Measurements from ENCODE around the gene POLR3GL.

The POLR3GL gene

DNA sequence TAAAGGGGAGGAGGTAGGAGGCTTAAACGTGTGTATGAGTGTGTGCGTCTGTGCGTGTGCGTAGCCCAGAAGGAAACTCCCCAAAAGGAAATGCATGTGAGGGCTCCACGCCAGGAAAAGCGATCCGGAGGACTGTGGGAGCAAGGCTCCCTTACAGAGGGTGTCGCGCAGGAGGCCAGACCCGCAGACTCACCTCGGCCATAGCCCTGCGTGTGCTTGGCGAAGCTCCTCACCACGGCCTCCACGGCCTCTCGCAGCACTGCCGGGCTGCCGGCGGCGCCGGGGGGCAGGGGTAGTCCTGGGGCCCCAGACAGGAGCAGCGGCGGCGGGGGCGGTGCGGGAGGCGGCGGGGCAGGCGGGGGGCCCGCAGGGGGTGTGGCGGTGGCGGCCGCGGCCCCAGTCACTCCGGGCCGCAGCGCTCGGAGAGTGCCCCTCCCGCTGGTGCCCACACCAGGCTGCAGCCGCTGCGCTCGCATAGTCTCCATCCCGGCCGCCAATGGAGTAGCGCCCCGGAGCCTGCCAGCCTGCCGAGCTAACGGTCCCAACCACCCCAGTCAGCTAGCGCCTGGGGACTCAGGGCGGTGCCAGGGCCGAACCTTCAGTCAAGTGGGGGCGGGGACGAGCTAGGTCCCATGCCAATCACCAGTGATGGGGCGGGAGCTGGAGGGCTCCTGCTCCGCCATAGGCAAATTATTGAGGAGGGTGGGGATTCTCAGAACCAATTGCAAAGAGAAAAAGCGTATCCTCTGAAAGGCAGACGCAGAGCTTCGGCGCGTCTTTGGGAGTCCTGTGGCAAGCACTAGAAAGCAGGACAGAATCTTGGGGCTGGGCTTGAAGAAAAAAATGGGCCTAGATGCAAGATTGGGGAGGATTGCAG lies 6.8 kb upstream of the POLR3GL start, which contains the start of gene LIX1L:
Gene LIX1L (minus strand): TSS at position 575 of the 877 bp plus-strand sequence. CDS start 90 bp downstream, at position 485.
- Histone ChIP-seq H2BK120ac (ENCODE audit: low read depth, low read length) (peak within 1 kb of the TSS; percentile 78), H3K14ac (ENCODE audit: low read length) (no peak within 1 kb of the TSS), H2AFZ (ENCODE audit: low read length) (peak within 1 kb of the TSS; percentile 83), H3K27ac (replicated peaks; ENCODE audit: low read length) (no peak within 1 kb of the TSS), H2BK15ac (ENCODE audit: low read length) (peak within 1 kb of the TSS; percentile 91), H3K79me1 (ENCODE audit: low read depth, low read length) (no peaks in the 10 kb centered on the region), H3K27me3 (ENCODE audit: control insufficient read depth in 3 of 3, insufficient read depth in 3 of 3, low read depth in 1 of 3, low read length in 3 of 3) (peaks cover 0 to 37% (median 12%) of the 10 kb centered on the region in 3 experiments), H4K8ac (ENCODE audit: low read depth, low read length) (no peak within 1 kb of the TSS), H3K23ac (ENCODE audit: low read depth, low read length, poor library complexity) (no peak within 1 kb of the TSS), H3K4me3 (ENCODE audit: low read length in 2 of 2) (peak within 1 kb of the TSS; percentile 85 to 91), H3K4ac (ENCODE audit: low read length) (no peak within 1 kb of the TSS), H3K36me3 (replicated peaks in 1 of 2; ENCODE audit: control insufficient read depth in 2 of 2, insufficient read depth in 2 of 2, low read length in 2 of 2) (no peaks in the 10 kb centered on the region), H3K18ac (ENCODE audit: low read length) (peak within 1 kb of the TSS; percentile 89), H2BK5ac (ENCODE audit: low read length) (no peak within 1 kb of the TSS), H4K91ac (ENCODE audit: low read depth, low read length, poor library complexity) (no peak within 1 kb of the TSS), H3K9me3 (replicated peaks in 1 of 2; ENCODE audit: control insufficient read depth in 2 of 2, insufficient read depth in 1 of 2, low read depth in 1 of 2, low read length in 2 of 2) (peaks cover 0 to 4% of the 10 kb centered on the region in 2 donors), H2BK12ac (ENCODE audit: low read length) (no peak within 1 kb of the TSS), H3K4me1 (ENCODE audit: control insufficient read depth in 2 of 2, insufficient read depth in 1 of 2, low read depth in 1 of 2, low read length in 2 of 2) (peaks cover 9 to 41% of the 10 kb centered on the region in 2 donors), H3K4me2 (ENCODE audit: insufficient read depth, low read length, poor library complexity, severe bottlenecking) (peak within 1 kb of the TSS; percentile 59), H3K9ac (ENCODE audit: low read depth, low read length, poor library complexity) (peak within 1 kb of the TSS; percentile 92), H2AK5ac (ENCODE audit: low read depth, low read length) (no peak within 1 kb of the TSS)
- DNase-seq (ENCODE audit: low spot score) = peak; percentile 94
- WGBS, 2 donors (ENCODE audit: extremely low coverage in 2 of 2, insufficient read length in 2 of 2, insufficient replicate concordance in 1 of 2) = no CpG with 5 or more reads among the region's 60 CpGs

DNA sequence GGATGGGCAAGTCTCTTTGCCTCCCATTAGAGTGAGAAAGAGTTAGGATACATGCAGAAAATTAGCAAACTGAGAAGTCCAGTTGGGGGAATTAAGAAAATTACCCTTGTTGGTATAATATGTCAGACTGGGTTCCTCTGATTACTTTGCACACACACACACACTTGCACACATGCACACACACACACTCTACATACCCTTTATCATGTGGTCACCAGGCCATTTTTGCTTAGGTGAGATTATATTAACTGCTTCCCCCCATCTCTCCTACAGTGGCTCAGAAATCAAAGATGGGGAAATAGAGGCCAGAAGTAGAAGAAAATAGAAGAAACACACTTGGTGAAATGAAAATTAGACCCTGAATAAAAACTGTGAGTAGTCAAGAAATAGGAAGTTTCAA lies 5.8 kb upstream of the POLR3GL start:
- Histone ChIP-seq H3K23ac (ENCODE audit: low read depth, low read length, poor library complexity) (no peak overlapping the region), H4K8ac (ENCODE audit: low read depth, low read length) (no peak overlapping the region), H2BK15ac (ENCODE audit: low read length) (no peak overlapping the region), H2BK5ac (ENCODE audit: low read length) (no peak overlapping the region), H3K36me3 (replicated peaks in 1 of 2; ENCODE audit: control insufficient read depth in 2 of 2, insufficient read depth in 2 of 2, low read length in 2 of 2) (no peaks in the 10 kb centered on the region), H3K4me2 (ENCODE audit: insufficient read depth, low read length, poor library complexity, severe bottlenecking) (no peak overlapping the region), H2BK12ac (ENCODE audit: low read length) (no peak overlapping the region), H3K27ac (replicated peaks; ENCODE audit: low read length) (no peak overlapping the region), H3K79me1 (ENCODE audit: low read depth, low read length) (no peaks in the 10 kb centered on the region), H3K27me3 (ENCODE audit: control insufficient read depth in 3 of 3, insufficient read depth in 3 of 3, low read depth in 1 of 3, low read length in 3 of 3) (peaks cover 0 to 47% (median 18%) of the 10 kb centered on the region in 3 experiments), H2AK5ac (ENCODE audit: low read depth, low read length) (no peak overlapping the region), H3K4ac (ENCODE audit: low read length) (no peak overlapping the region), H3K9me3 (replicated peaks in 1 of 2; ENCODE audit: control insufficient read depth in 2 of 2, insufficient read depth in 1 of 2, low read depth in 1 of 2, low read length in 2 of 2) (peaks cover 0 to 4% of the 10 kb centered on the region in 2 donors), H3K18ac (ENCODE audit: low read length) (no peak overlapping the region), H2BK120ac (ENCODE audit: low read depth, low read length) (no peak overlapping the region), H3K9ac (ENCODE audit: low read depth, low read length, poor library complexity) (no peak overlapping the region), H3K4me1 (ENCODE audit: control insufficient read depth in 2 of 2, insufficient read depth in 1 of 2, low read depth in 1 of 2, low read length in 2 of 2) (peaks cover 11 to 50% of the 10 kb centered on the region in 2 donors), H4K91ac (ENCODE audit: low read depth, low read length, poor library complexity) (no peak overlapping the region), H2AFZ (ENCODE audit: low read length) (no peak overlapping the region), H3K14ac (ENCODE audit: low read length) (no peak overlapping the region), H3K4me3 (ENCODE audit: low read length in 2 of 2) (no peak overlapping the region)
- no peak for DNase-seq (ENCODE audit: low spot score)

DNA sequence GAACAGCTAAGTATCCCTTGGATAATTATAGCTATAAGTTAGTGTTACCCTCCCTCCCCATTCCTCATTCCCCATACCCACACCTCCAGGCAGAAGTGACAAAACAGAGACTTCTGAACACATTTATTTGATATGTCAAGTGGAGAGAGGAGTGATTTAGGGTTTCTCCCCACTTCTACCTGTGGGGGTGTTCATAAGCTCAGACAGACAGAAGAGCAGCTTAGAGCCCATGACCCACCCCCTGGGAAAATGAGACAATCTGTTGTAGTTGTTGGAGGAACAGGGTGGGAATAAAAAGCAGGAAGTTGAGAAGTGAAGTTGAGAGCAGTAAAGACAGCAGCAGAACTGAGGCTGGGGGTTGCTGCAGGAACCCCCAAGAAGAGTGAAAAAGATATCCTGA lies 5.2 kb upstream of the POLR3GL start:
- no peak overlapping the region for H3K23ac ChIP-seq (ENCODE audit: low read depth, low read length, poor library complexity)
- H3K27ac ChIP-seq (replicated peaks; ENCODE audit: low read length) = no peak overlapping the region
- no peak overlapping the region for H2BK12ac ChIP-seq (ENCODE audit: low read length)
- H3K36me3 ChIP-seq (replicated peaks in 1 of 2; ENCODE audit: control insufficient read depth in 2 of 2, insufficient read depth in 2 of 2, low read length in 2 of 2) = no peaks in the 10 kb centered on the region
- peaks cover 13 to 55% of the 10 kb centered on the region in 2 donors for H3K4me1 ChIP-seq (ENCODE audit: control insufficient read depth in 2 of 2, insufficient read depth in 1 of 2, low read depth in 1 of 2, low read length in 2 of 2)
- H2AFZ ChIP-seq (ENCODE audit: low read length) = peak overlapping the region; percentile 96
- no peak overlapping the region for H2BK15ac ChIP-seq (ENCODE audit: low read length)
- H3K27me3 ChIP-seq (ENCODE audit: control insufficient read depth in 3 of 3, insufficient read depth in 3 of 3, low read depth in 1 of 3, low read length in 3 of 3) = peaks cover 0 to 51% (median 18%) of the 10 kb centered on the region in 3 experiments
- H2BK120ac ChIP-seq (ENCODE audit: low read depth, low read length) = no peak overlapping the region
- peak overlapping the region in 1 of 2 donors; percentile 66 for H3K4me3 ChIP-seq (ENCODE audit: low read length in 2 of 2)
- H3K9me3 ChIP-seq (replicated peaks in 1 of 2; ENCODE audit: control insufficient read depth in 2 of 2, insufficient read depth in 1 of 2, low read depth in 1 of 2, low read length in 2 of 2) = peaks cover 0 to 4% of the 10 kb centered on the region in 2 donors
- DNase-seq (ENCODE audit: low spot score) = no peak
- no peaks in the 10 kb centered on the region for H3K79me1 ChIP-seq (ENCODE audit: low read depth, low read length)
- no peak overlapping the region for H4K91ac ChIP-seq (ENCODE audit: low read depth, low read length, poor library complexity)
- H3K18ac ChIP-seq (ENCODE audit: low read length) = no peak overlapping the region
- no peak overlapping the region for H2BK5ac ChIP-seq (ENCODE audit: low read length)
- no peak overlapping the region for H2AK5ac ChIP-seq (ENCODE audit: low read depth, low read length)
- no peak overlapping the region for H3K9ac ChIP-seq (ENCODE audit: low read depth, low read length, poor library complexity)
- no peak overlapping the region for H3K4me2 ChIP-seq (ENCODE audit: insufficient read depth, low read length, poor library complexity, severe bottlenecking)
- H4K8ac ChIP-seq (ENCODE audit: low read depth, low read length) = no peak overlapping the region
- H3K4ac ChIP-seq (ENCODE audit: low read length) = no peak overlapping the region
- no peak overlapping the region for H3K14ac ChIP-seq (ENCODE audit: low read length)

DNA sequence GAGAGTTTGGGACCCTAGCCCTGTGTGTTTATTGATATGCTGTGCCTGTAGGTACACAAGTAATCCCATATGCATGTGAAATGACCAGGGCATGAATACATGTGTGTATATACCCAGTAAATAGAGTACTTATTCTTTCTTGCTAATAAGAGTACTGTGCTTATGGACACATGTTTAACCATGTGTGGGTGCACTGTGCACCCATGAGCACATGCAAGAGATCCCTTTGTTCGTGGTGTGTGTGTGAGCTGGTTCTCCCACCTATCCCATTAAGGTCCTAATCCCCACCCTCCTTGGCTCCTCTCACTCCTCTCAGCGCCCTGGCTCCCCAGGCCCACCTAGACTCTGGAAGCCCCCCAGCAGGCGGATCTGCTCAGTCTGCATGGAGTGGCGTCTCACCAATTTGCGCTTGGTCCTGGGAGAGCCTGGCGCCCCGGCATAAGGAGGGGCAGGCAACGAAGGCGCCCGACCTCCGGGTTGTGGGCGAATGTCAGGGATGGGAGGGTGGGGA lies 4.5 kb upstream of the POLR3GL start:
- H3K27ac ChIP-seq (replicated peaks; ENCODE audit: low read length) = no peak overlapping the region
- H3K4me2 ChIP-seq (ENCODE audit: insufficient read depth, low read length, poor library complexity, severe bottlenecking) = peak overlapping the region; percentile 97
- H3K4ac ChIP-seq (ENCODE audit: low read length) = no peak overlapping the region
- no peak overlapping the region for H3K9ac ChIP-seq (ENCODE audit: low read depth, low read length, poor library complexity)
- H2BK120ac ChIP-seq (ENCODE audit: low read depth, low read length) = no peak overlapping the region
- DNase-seq (ENCODE audit: low spot score) = no peak
- peak overlapping the region; percentile 43 for H2BK15ac ChIP-seq (ENCODE audit: low read length)
- H3K79me1 ChIP-seq (ENCODE audit: low read depth, low read length) = no peaks in the 10 kb centered on the region
- WGBS, 2 donors (ENCODE audit: extremely low coverage in 2 of 2, insufficient read length in 2 of 2, insufficient replicate concordance in 1 of 2) = no CpG with 5 or more reads among the region's 12 CpGs
- peak overlapping the region; percentile 68 for H2BK5ac ChIP-seq (ENCODE audit: low read length)
- H3K9me3 ChIP-seq (replicated peaks in 1 of 2; ENCODE audit: control insufficient read depth in 2 of 2, insufficient read depth in 1 of 2, low read depth in 1 of 2, low read length in 2 of 2) = peaks cover 0 to 4% of the 10 kb centered on the region in 2 donors
- H3K18ac ChIP-seq (ENCODE audit: low read length) = peak overlapping the region; percentile 85
- no peaks in the 10 kb centered on the region for H3K36me3 ChIP-seq (replicated peaks in 1 of 2; ENCODE audit: control insufficient read depth in 2 of 2, insufficient read depth in 2 of 2, low read length in 2 of 2)
- H3K4me3 ChIP-seq (ENCODE audit: low read length in 2 of 2) = peak overlapping the region; percentile 66 to 78
- no peak overlapping the region for H4K91ac ChIP-seq (ENCODE audit: low read depth, low read length, poor library complexity)
- no peak overlapping the region for H4K8ac ChIP-seq (ENCODE audit: low read depth, low read length)
- H2AK5ac ChIP-seq (ENCODE audit: low read depth, low read length) = no peak overlapping the region
- H3K23ac ChIP-seq (ENCODE audit: low read depth, low read length, poor library complexity) = no peak overlapping the region
- peaks cover 0 to 51% (median 18%) of the 10 kb centered on the region in 3 experiments for H3K27me3 ChIP-seq (ENCODE audit: control insufficient read depth in 3 of 3, insufficient read depth in 3 of 3, low read depth in 1 of 3, low read length in 3 of 3)
- H3K14ac ChIP-seq (ENCODE audit: low read length) = peak overlapping the region; percentile 33
- peak overlapping the region; percentile 96 for H2AFZ ChIP-seq (ENCODE audit: low read length)
- H2BK12ac ChIP-seq (ENCODE audit: low read length) = peak overlapping the region; percentile 76
- H3K4me1 ChIP-seq (ENCODE audit: control insufficient read depth in 2 of 2, insufficient read depth in 1 of 2, low read depth in 1 of 2, low read length in 2 of 2) = peaks cover 13 to 50% of the 10 kb centered on the region in 2 donors

All from neuronal stem cell (in vitro differentiated cells).